Hematopoietic multipotent progenitor cell treated with erythropoietin and hydrocortisone succinate and interleukin-3 and kit ligand, for 8 days (in vitro differentiated cells): Measurements from ENCODE around the gene LACTB.
A peak's percentile ranks its signal among the peaks of the same experiment; 100 is the strongest.

Experiments used
- DNase-seq: peaks from one replicate; pipeline ENCODE4 v3.0.0-alpha.2; 2015

The LACTB gene

GRCh38 chr15:63121382-63122001, at the start of gene LACTB:
TSS of gene LACTB (plus strand) at chr15:63121861. CDS start at chr15:63121872, 11 bp downstream.
- DNase-seq, result peak; percentile 91

GRCh38 chr15:63072023-63072650, 49.5 kb upstream of the LACTB start:
- DNase-seq, result no peak

- no peak for DNase-seq
Measured at GRCh38 chr15:63072809-63073277, 48.8 kb upstream of the LACTB start.

- DNase-seq, result peak; percentile 97
Measured at GRCh38 chr15:63073497-63074172, 48.0 kb upstream of the LACTB start.

GRCh38 chr15:63075015-63075983, 46.4 kb upstream of the LACTB start:
- DNase-seq, result no peak

GRCh38 chr15:63075984-63076713, 45.5 kb upstream of the LACTB start:
- no peak for DNase-seq

- no peak for DNase-seq
Measured at GRCh38 chr15:63076714-63077046, 45.0 kb upstream of the LACTB start.

GRCh38 chr15:63077952-63078351, 43.7 kb upstream of the LACTB start:
- DNase-seq, result peak; percentile 29

- DNase-seq, result no peak
Measured at GRCh38 chr15:63079947-63080626, 41.6 kb upstream of the LACTB start.

- DNase-seq, result no peak
Measured at GRCh38 chr15:63080634-63081250, 40.9 kb upstream of the LACTB start.

- no peak for DNase-seq
Measured at GRCh38 chr15:63082366-63082765, 39.3 kb upstream of the LACTB start.

GRCh38 chr15:63083044-63083443, 38.6 kb upstream of the LACTB start:
- DNase-seq, result no peak

- no peak for DNase-seq
Measured at GRCh38 chr15:63083541-63083940, 38.1 kb upstream of the LACTB start.

- DNase-seq, result no peak
Measured at GRCh38 chr15:63084806-63085205, 36.9 kb upstream of the LACTB start.

GRCh38 chr15:63085289-63085688, 36.4 kb upstream of the LACTB start:
- DNase-seq, result no peak

- no peak for DNase-seq
Measured at GRCh38 chr15:63086271-63086670, 35.4 kb upstream of the LACTB start.

- no peak for DNase-seq
Measured at GRCh38 chr15:63086947-63087346, 34.7 kb upstream of the LACTB start.

- no peak for DNase-seq
Measured at GRCh38 chr15:63088533-63089245, 33.0 kb upstream of the LACTB start.

GRCh38 chr15:63089260-63090043, 32.2 kb upstream of the LACTB start:
- DNase-seq, result no peak

- no peak for DNase-seq
Measured at GRCh38 chr15:63090472-63090871, 31.2 kb upstream of the LACTB start.
